Activated CD8-positive, alpha-beta memory T cell treated with anti-CD3 and anti-CD28 coated beads for 36 hours (primary cell): Measurements from ENCODE around the gene ARL8A. TPM values are rescaled to one million over a fixed set of nuclear protein-coding genes. Genes with fewer than 3 reads are reported as not detected.
"Not testable (repeated sequence)": the region's sequence is repeated elsewhere in the genome, so short reads cannot be mapped to it uniquely, and the experiment has no call there.

Experiments
- CTCF ChIA-PET: fragments of 350-600 bp; sonication (Branson Sonifier 250); formaldehyde crosslinking; loops from one replicate; lab custom pipeline; 2021; ENCODE audit warnings: antibody characterized with exemption; lab: Charles Lee
- POLR2A ChIA-PET: fragments of 350-600 bp; sonication (Branson Sonifier 250); formaldehyde crosslinking; loops from one replicate; lab custom pipeline; 2021; ENCODE audit warnings: antibody characterized with exemption; lab: Charles Lee
- total RNA-seq, 2 experiments: library from RNA; stranded (reverse); gene quantifications; one replicate each; pipeline ENCODE4 v1.2.3, GENCODE V29; 2021

ARL8A gene
- total RNA-seq, 2 experiments from 2014 or later = 48.3 to 53.2 TPM

- ChIA-PET CTCF (interaction anchor here (0.8 kb wide), 1 partner anchor 9 kb away, joined by 3 read pairs; no protein-coding TSS in a partner anchor), POLR2A (interaction anchor here (1.2 kb wide), 1 partner anchor 9 kb away, joined by 8 read pairs; the partner anchor contains the start of gene PTPN7)
Measured at GRCh38 chr1:202150602-202151001, 6.1 kb upstream of the ARL8A start.

- ChIA-PET CTCF (interaction anchor here (0.7 to 0.8 kb wide), 2 partner anchors 9 to 954 kb away, joined by 3 to 5 read pairs; no protein-coding TSS in a partner anchor), POLR2A (interaction anchor here (0.7 to 1.2 kb wide), 3 partner anchors 10 to 42 kb away, joined by 8 to 11 read pairs (median 11); partner anchors contain the start of gene PTPN7)
Measured at GRCh38 chr1:202150187-202150586, 5.7 kb upstream of the ARL8A start.

GRCh38 chr1:202149566-202149965 is 5.0 kb upstream of the ARL8A start:
- ChIA-PET CTCF (interaction anchor here (0.7 kb wide), 1 partner anchor 953 kb away, joined by 5 read pairs; no protein-coding TSS in a partner anchor), POLR2A (interaction anchor here (0.7 to 1.2 kb wide), 3 partner anchors 10 to 43 kb away, joined by 8 to 11 read pairs (median 11); partner anchors contain the start of gene PTPN7)

- ChIA-PET CTCF (interaction anchor here (0.7 to 3.9 kb wide), 3 partner anchors 11 to 146 kb away, joined by 3 to 20 read pairs (median 3); partner anchors contain the start of gene PTPN7), POLR2A (interaction anchor here (0.5 to 1.8 kb wide), 2 partner anchors 12 to 58 kb away, joined by 4 to 7 read pairs; partner anchors contain the start of gene PTPN7)
Measured at GRCh38 chr1:202148391-202148790, 3.9 kb upstream of the ARL8A start.

GRCh38 chr1:202146993-202147392 is 2.5 kb upstream of the ARL8A start:
- CTCF ChIA-PET = interaction anchor here (1.6 to 3.9 kb wide), 2 partner anchors 8 to 13 kb away, joined by 6 to 20 read pairs; partner anchors contain the start of gene PTPN7

GRCh38 chr1:202146279-202146678 is 1.7 kb upstream of the ARL8A start:
- ChIA-PET CTCF (interaction anchor here (0.8 to 3.9 kb wide), 3 partner anchors 9 to 196 kb away, joined by 3 to 20 read pairs (median 6); partner anchors contain the start of genes PTPN7 and UBE2T), POLR2A (interaction anchor here (0.7 to 2.0 kb wide), 4 partner anchors 10 to 650 kb away, joined by 3 to 7 read pairs (median 4); partner anchors contain the start of gene PTPN7)

More at GRCh38 chr1:202146993-202147392, 2.5 kb upstream of the ARL8A start:
- POLR2A ChIA-PET = interaction anchor here (0.6 to 1.8 kb wide), 3 partner anchors 13 to 1169 kb away, joined by 3 to 9 read pairs (median 7); partner anchors contain the start of gene PTPN7

- CTCF ChIA-PET = interaction anchor here (0.8 to 3.9 kb wide), 4 partner anchors 9 to 196 kb away, joined by 3 to 20 read pairs (median 4); partner anchors contain the start of genes PTPN7 and UBE2T
- POLR2A ChIA-PET = interaction anchor here (0.7 to 2.0 kb wide), 3 partner anchors 9 to 650 kb away, joined by 3 to 6 read pairs (median 5); no protein-coding TSS in a partner anchor
Measured at GRCh38 chr1:202145744-202146140, 1.2 kb upstream of the ARL8A start.

- ChIA-PET POLR2A (interaction anchor here (1.1 to 2.0 kb wide), 2 partner anchors 10 to 11 kb away, joined by 5 to 6 read pairs; no protein-coding TSS in a partner anchor), CTCF (interaction anchor here (0.8 to 3.9 kb wide), 4 partner anchors 10 to 197 kb away, joined by 3 to 20 read pairs (median 4); partner anchors contain the start of genes PTPN7 and UBE2T)
Measured at GRCh38 chr1:202145068-202145743, 669 bp upstream of the ARL8A start.

GRCh38 chr1:202143768-202144401 is 652 bp downstream of the ARL8A start:
- ChIA-PET CTCF (interaction anchor here (0.6 to 1.6 kb wide), 5 partner anchors 11 to 261 kb away, joined by 3 to 4 read pairs (median 4); no protein-coding TSS in a partner anchor), POLR2A (interaction anchor here (1.0 kb wide), 1 partner anchor 17 kb away, joined by 4 read pairs; the partner anchor contains the start of gene PTPN7)

- CTCF ChIA-PET = interaction anchor here (0.8 to 1.6 kb wide), 4 partner anchors 12 to 247 kb away, joined by 3 to 4 read pairs (median 4); no protein-coding TSS in a partner anchor
- POLR2A ChIA-PET = interaction anchor here (0.9 kb wide), 1 partner anchor 19 kb away, joined by 4 read pairs; no protein-coding TSS in a partner anchor
Measured at GRCh38 chr1:202143011-202143767, 1.3 kb downstream of the ARL8A start.

GRCh38 chr1:202141468-202141867 is 3.1 kb downstream of the ARL8A start:
- CTCF ChIA-PET, POLR2A ChIA-PET: not testable (repeated sequence)

- ChIA-PET POLR2A (no interaction called here), CTCF (no interaction called here)
Measured at GRCh38 chr1:202140833-202141232, 3.7 kb downstream of the ARL8A start.

GRCh38 chr1:202135221-202135721 is 9.3 kb downstream of the ARL8A start:
- ChIA-PET CTCF (interaction anchor here (0.7 to 1.6 kb wide), 11 partner anchors 16 to 239 kb away, joined by 3 to 8 read pairs (median 3); partner anchors contain the start of gene ELF3), POLR2A (interaction anchor here (0.6 kb wide), 1 partner anchor 178 kb away, joined by 4 read pairs; no protein-coding TSS in a partner anchor)

- ChIA-PET POLR2A (no interaction called here), CTCF (interaction anchor here (1.0 to 1.6 kb wide), 8 partner anchors 15 to 173 kb away, joined by 3 to 8 read pairs (median 3); partner anchors contain the start of gene ELF3)
Measured at GRCh38 chr1:202134645-202135172, 9.8 kb downstream of the ARL8A start.

- CTCF ChIA-PET = interaction anchor here (1.1 to 1.2 kb wide), 2 partner anchors 117 to 174 kb away, joined by 3 read pairs; no protein-coding TSS in a partner anchor
- POLR2A ChIA-PET = no interaction called here
Measured at GRCh38 chr1:202133989-202134388, 10.5 kb downstream of the ARL8A start.

- ChIA-PET CTCF (interaction anchor here (1.1 kb wide), 1 partner anchor 116 kb away, joined by 3 read pairs; no protein-coding TSS in a partner anchor), POLR2A (no interaction called here)
Measured at GRCh38 chr1:202133496-202133895, 11.0 kb downstream of the ARL8A start.

GRCh38 chr1:202133001-202133400 is 11.5 kb downstream of the ARL8A start:
- ChIA-PET POLR2A (no interaction called here), CTCF (interaction anchor here (1.1 kb wide), 1 partner anchor 116 kb away, joined by 3 read pairs; no protein-coding TSS in a partner anchor)
